ENCODE measurements around the gene ZC3H4.
"Not testable (repeated sequence)": the region's sequence is repeated elsewhere in the genome, so short reads cannot be mapped to it uniquely, and the experiment has no call there.

The ZC3H4 gene

GRCh38 chr19:47112997-47113849 is at the start of gene ZC3H4:
Gene ZC3H4 (minus strand): TSS chr19:47113776. CDS start chr19:47112584, 1,192 bp downstream.
- peak; percentile 92 for DNase-seq

DNA sequence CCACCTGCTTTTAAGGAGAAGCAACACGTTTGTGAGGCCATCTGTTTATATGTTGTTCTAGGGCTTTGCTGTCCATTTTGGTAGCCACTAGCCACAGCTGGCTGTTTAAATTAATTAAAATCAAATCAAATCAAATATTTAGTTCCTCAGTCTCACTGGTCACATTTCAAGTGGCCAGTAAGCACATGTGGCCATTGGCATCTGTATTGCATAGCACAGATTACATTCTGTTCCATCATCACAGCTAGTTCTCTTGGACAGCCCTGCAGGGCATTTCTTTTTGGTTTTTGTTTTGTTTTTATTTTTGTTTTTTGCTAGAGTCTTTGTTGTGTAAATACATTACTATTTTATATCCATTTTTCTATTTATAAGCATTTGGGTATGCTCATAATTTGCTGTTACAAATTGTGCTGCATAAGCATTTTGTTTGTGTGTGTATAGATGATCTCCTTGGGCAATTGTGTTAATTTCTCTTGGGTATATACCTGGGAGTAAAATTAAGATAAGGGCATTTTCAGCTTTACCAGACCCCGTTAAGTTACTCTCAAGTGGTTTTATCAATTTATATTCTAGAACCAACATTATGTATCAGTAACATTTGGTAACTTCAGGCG is 48.4 kb upstream of the ZC3H4 start:
- no peak for DNase-seq

GRCh38 chr19:47158879-47159503 is 45.4 kb upstream of the ZC3H4 start:
- DNase-seq: no peak

GRCh38 chr19:47158367-47158791 is 44.8 kb upstream of the ZC3H4 start:
- DNase-seq: no peak

DNA sequence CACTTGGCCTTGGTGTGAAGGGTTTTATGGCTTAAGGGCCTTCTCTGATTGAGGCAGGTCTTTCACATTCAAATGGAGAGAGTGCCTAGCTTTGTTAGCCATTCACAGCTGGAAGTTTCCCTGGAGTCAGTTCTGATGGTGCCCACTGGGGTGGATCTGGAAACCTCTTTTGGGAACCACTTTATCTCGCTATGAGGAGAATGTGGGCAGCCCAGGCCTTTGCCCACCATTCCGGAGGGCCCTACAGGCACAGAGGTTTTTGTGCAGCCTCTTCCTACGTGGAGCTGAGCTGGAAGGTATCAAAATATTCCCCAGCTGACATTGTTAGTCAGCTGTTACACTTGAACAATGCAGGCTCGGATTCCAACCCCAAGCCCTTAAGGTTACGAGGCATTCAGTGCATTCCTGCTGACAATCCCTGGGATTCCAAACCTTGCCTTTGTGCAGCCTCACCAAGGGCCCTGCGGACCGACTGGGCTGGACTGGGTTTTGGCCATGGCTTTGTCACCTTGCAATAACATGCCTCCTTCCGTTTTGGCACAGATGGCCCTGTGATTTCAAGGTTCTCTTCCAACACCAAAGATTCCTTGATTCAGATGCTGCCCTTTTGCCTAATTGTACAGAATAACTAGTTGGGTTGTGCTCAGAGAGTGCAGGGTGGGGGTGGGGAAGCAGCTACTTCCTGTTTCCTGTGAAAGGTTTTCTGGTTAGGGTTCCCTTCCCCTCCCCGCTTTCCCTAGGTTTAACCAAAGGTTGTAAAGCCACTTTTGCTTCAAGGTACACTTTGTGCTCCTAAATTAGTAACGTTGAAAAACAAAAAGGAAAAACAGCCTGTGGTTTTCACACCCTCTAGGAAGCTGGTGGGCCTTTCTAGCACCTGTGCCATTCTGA is 44.1 kb upstream of the ZC3H4 start:
- no peak for DNase-seq

DNA sequence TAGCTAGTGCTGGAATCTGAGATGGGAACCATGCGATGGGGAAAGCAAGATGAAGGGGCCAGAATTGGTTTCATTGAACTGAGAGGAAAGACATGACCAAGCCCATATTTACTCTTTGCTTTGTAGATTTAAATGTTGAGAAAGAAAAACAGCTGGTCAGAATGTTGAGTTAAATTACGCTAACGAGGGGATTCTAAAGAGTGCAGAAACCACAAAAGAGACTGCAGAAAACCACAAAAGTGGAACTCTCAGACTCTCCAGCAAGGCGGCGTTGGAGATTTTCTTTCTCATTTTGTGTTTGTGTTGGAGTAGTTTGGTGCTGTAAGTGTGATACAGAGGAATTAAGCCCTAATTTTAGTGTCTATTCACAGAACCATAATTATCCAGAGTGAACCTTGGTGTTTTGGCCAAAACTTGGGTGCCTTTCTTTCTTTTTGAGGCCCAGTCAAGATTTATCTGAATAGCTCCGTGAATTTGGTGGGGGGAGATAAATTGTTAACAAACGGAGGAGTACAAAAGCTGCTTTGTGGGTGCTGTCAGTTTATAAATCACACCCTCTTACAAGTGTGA is 43.4 kb upstream of the ZC3H4 start:
- DNase-seq: no peak

DNA sequence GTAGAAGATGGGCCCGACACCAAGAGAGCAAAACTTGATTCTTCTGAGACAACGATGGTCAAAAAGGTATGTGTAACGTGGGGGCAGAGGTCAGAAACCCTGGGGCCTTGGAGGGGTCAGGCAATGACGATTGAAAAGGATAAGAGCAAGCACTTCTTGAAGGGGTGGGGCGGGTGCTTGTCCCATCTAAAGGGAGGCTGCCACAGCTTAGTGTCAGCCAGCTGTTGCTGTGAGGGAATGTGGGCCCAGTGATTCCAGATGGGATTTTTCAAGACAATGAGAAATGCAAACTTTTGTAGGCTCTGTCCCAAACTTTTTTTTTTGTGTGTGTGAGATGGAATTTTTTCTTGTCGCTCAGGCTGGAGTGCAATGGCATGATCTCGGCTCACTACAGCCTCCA is 41.6 kb upstream of the ZC3H4 start:
- DNase-seq: no peak

GRCh38 chr19:47153266-47153665 is 39.7 kb upstream of the ZC3H4 start:
- DNase-seq: no peak

- no peak for DNase-seq
Observed at GRCh38 chr19:47152632-47153031, 39.1 kb upstream of the ZC3H4 start.

- DNase-seq: no peak
Observed at GRCh38 chr19:47152205-47152604, 38.6 kb upstream of the ZC3H4 start.

DNA sequence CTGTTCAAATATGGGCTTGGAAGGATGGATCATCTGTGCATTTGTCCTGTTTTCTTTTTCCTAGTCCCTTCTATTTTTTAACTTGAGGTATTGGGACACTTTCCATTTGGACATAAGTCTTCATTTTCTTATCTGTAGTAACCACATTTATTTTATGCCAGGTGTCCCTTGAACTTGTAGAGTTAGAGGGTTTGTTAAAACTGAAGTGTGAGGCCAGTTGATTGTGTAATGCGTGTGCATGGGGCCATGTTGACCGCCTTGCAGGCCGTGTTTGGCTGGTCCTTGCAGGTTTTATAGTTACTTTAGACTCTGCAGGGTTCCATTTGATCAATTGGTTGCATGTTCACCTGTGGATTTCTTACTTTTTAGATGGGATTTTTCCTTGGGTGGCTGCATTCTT is 38.1 kb upstream of the ZC3H4 start:
- no peak for DNase-seq

- no peak for DNase-seq
Observed at GRCh38 chr19:47146920-47147319, 33.3 kb upstream of the ZC3H4 start.

DNA sequence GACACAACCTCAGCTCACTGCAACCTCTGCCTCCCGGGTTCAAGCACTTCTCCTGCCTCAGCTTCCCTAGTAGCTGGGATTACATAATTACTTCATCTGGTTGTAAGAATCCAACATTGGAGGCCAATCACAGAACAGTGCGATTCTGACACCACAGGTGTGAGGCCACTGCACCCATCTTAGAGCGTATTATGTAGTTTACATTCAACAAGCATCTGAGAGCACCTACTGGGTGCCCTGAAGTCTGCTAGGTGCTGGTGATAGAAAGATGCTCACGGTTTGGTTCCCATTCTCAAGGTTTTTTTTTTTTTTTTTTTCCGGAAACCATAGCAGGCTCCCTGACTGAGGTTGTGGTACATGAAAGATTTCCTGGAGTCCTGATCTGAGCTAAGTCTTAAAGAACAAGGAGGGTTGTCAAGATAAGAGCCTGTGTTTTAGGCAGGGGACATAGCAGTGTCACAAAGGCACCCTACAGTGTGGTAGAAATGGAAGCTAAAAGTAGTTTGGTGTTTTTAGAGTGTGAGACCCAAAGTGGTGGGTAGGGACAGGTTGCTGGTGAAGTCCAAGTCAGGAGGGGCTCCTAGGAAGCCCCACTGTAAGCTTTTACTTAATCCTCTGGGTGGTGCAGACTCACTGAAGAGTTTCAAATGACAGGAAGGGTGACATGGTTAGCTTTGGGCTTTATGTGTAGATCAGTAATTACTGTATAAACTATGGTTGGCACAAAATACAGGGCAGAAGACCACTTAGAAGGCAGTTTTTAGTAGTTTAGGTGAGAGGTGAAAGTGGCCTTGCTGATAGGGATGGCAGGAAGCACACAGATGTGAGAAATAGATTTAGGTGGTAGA is 32.3 kb upstream of the ZC3H4 start:
- no peak for DNase-seq

DNA sequence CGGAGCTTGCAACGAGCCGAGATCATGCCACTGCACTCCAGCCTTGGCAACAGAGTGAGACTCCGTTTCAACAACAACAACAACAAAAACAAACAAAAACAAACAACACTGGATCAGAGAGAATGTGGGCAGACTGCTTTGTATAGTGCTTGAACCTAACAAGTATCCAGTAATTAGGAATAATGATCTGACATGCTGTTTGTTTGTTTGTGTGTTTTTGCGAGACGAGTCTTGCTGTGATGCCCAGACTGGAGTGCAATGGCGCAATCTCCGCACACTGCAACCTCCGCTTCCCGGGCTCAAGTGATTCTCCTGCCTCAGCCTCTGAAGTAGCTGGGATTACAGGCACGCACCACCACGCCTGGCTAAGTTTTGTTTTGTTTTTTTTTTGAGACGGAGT is 31.1 kb upstream of the ZC3H4 start:
- DNase-seq: no peak

DNA sequence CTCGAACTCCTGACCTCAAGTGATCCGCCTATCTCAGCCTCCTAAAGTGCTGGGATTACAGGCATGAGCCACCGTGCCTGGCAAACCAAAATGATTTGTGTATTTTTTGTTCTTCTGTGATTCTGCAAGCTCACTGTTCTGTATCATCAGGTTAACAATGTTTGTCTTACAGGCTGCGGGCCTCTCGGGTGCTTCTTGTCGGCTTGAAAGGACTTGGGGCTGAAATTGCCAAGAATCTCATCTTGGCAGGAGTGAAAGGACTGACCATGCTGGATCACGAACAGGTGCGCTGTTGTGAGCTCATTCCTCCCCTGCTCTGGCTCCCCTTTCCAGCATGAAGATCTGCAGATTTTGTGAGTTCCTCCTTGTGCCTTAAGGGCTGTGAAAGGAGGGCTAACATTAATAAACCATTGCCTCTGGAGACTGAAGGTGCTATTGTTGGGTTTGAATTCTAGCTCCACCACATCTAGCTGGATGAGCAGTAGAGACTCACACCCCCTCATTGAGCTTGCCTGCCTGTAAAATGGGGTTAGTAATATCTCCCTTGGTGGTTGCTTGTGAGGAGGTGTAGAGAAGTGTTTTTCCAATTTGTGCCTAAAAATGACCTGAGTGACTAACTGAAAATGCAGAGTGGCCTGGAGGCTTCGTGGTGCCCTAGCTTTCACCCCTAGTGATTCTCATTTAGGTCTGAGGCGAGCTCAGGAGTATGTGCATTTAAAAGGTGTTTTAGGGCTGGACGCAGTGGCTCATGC is 29.9 kb upstream of the ZC3H4 start:
- DNase-seq: no peak

- DNase-seq: no peak
Observed at GRCh38 chr19:47142779-47143178, 29.2 kb upstream of the ZC3H4 start.

DNA sequence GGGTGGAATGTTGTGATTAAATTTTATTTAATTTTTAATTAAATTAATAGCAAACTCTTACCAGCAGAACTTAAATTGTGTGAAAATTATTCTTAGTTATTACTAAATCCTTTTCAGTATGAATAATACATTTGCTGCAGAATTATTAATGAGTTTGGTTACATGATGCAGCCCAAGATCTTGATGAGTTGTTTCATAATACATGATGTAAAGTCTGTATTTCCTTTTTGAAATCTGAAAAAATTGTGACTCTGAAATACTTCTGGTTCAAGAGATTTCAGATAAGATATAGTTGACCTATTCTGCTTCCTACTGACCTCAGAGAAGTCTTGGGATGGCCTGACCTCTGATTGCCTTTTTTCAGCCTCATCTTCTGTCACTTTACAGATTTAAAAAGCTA is 28.1 kb upstream of the ZC3H4 start:
- DNase-seq: no peak

GRCh38 chr19:47141252-47141651 is 27.7 kb upstream of the ZC3H4 start:
- DNase-seq: not testable (repeated sequence)

DNA sequence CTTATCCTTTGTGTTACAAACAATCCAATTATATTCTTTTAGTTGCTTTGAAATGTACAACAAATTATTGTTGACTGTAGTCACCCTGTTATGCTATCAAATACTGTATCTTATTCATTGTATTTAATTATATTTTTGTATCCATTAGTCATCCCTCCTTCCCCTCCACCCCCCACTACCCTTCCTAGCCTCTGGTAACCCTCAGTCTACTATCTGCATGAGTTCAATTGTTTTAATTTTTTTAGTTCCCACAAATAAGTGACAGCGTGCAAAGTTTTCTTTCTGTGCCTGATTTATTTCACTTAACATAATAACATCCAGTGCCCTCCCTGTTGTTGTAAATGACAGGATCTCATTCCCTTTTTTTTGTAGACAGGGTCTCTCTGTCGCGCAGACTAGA is 21.6 kb upstream of the ZC3H4 start:
- no peak for DNase-seq

DNA sequence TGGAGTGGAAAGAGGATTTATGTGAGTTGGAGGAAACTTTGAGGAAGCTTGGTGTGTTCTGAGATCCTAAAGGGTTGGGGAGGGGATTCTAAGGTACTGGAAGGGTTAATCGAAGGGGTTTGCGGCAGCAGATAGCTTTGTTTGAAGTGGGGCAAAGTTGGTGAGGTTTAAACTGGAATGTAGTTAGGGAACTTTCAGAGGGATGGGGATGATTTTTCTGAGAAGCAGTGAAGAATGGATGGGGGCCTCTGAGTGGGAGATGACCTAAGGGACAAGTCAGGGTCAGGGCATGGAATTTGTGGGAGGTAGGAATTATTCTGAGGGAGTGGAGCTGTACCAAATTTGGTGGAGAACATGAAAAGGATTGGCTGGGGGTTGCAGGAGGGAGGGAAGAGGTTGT is 21.0 kb upstream of the ZC3H4 start:
- no peak for DNase-seq

DNA sequence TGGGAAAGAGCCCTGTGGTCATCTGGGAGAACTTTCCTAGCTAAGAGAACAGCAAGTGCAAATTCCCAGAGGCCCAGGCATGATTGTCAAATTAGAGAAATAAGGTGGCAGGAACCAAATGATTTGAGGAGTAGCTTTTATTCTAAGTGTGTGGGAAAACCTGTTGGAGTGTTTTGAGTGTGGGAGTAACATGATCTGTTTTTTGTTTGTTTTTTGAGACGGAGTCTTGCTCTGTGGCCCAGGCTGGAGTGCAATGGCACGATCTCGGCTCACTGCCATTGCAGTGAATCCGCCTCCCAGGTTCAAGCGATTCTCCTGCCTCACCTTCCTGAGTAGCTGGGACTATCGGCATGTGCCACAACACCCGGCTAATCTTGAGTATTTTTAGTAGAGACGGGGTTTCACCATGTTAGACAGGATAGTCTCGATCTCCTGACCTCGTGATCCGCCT is 19.5 kb upstream of the ZC3H4 start:
- DNase-seq: no peak

All from cortex of kidney (tissue), 1 donor.